HepG2 (cell line): ENCODE results near the gene ABTB2. TPM values are rescaled to one million over a fixed set of nuclear protein-coding genes. Genes with fewer than 3 reads are reported as not detected.

Experiments
- AGO1 ChIP-seq: fragments of 200-400 bp; formaldehyde crosslinking; IDR thresholded peaks from 2 replicates; pipeline ENCODE4 v1.6.1; 2017; ENCODE audit warnings: mild to moderate bottlenecking, low read depth, low read length, moderate library complexity; ENCODE audit not compliant: poor library complexity, severe bottlenecking
- BCL6 ChIP-seq: IDR thresholded peaks from 2 replicates; pipeline ENCODE4 v1.6.1; 2016; ENCODE audit warnings: missing genetic modification reagents, missing compliant biosample characterization
- CAMTA2 ChIP-seq: sonication (generic); formaldehyde crosslinking; IDR thresholded peaks from 2 replicates; pipeline ENCODE4 v1.4.0; 2020; ENCODE audit warnings: mild to moderate bottlenecking, missing genetic modification reagents, borderline replicate concordance
- CC2D1A ChIP-seq: sonication (generic); formaldehyde crosslinking; IDR thresholded peaks from 2 replicates; pipeline ENCODE4 v1.8.1; 2023; ENCODE audit warnings: mild to moderate bottlenecking, missing genetic modification reagents
- FOXO1 ChIP-seq: sonication (generic); formaldehyde crosslinking; IDR thresholded peaks from 2 replicates; pipeline ENCODE4 v1.4.0; 2020; ENCODE audit warnings: missing genetic modification reagents
- KDM6A ChIP-seq: IDR thresholded peaks from 2 replicates; pipeline ENCODE4 v1.6.1; 2016; ENCODE audit warnings: low read depth
- NFIC ChIP-seq: IDR thresholded peaks from 2 replicates; pipeline ENCODE4 v1.6.1; 2012; ENCODE audit warnings: mild to moderate bottlenecking, low read length, inconsistent platforms
- RERE ChIP-seq: IDR thresholded peaks from 2 replicates; pipeline ENCODE4 v1.6.1; 2016; ENCODE audit warnings: low read depth, missing genetic modification reagents, missing compliant biosample characterization
- SSRP1 ChIP-seq: IDR thresholded peaks from 2 replicates; pipeline ENCODE4 v1.6.1; 2016; ENCODE audit warnings: control low read depth
- THAP11 ChIP-seq: IDR thresholded peaks from 2 replicates; pipeline ENCODE4 v1.6.1; 2016; ENCODE audit warnings: missing biosample characterization, missing genetic modification reagents
- UBTF ChIP-seq: sonication (generic); formaldehyde crosslinking; IDR thresholded peaks from 2 replicates; pipeline ENCODE4 v1.4.0; 2020; ENCODE audit warnings: mild to moderate bottlenecking, missing genetic modification reagents
- YY1 ChIP-seq: IDR thresholded peaks from 2 replicates; pipeline ENCODE4 v1.6.1; 2011; ENCODE audit warnings: low read length, low read depth, moderate library complexity, mild to moderate bottlenecking; ENCODE audit not compliant: insufficient read depth, insufficient replicate concordance
- ZNF350 ChIP-seq: sonication (generic); formaldehyde crosslinking; IDR thresholded peaks from 2 replicates; pipeline ENCODE4 v1.4.0; 2020; ENCODE audit warnings: mild to moderate bottlenecking, low read depth, missing genetic modification reagents, borderline replicate concordance
- ZNF430 ChIP-seq: sonication (generic); formaldehyde crosslinking; IDR thresholded peaks from 2 replicates; pipeline ENCODE4 v1.9.0; 2021; ENCODE audit warnings: mild to moderate bottlenecking, missing genetic modification reagents
- ZNF503 ChIP-seq: sonication (generic); formaldehyde crosslinking; IDR thresholded peaks from 2 replicates; pipeline ENCODE4 v1.4.0; 2020; ENCODE audit warnings: missing genetic modification reagents
- ZNF543 ChIP-seq: sonication (generic); formaldehyde crosslinking; IDR thresholded peaks from 2 replicates; pipeline ENCODE4 v1.4.0; 2020; ENCODE audit warnings: mild to moderate bottlenecking, missing genetic modification reagents
- ZNF598 ChIP-seq: sonication (generic); formaldehyde crosslinking; IDR thresholded peaks from 2 replicates; pipeline ENCODE4 v1.5.1; 2020; ENCODE audit warnings: mild to moderate bottlenecking, missing genetic modification reagents, borderline replicate concordance
- ZNF703 ChIP-seq: sonication (generic); formaldehyde crosslinking; IDR thresholded peaks from 2 replicates; pipeline ENCODE4 v1.5.1; 2020; ENCODE audit warnings: missing genetic modification reagents, mild to moderate bottlenecking, moderate library complexity, borderline replicate concordance
- polyA plus RNA-seq, 8 experiments: library from polyadenylated mRNA; depleted of rRNA in 3 of 8; stranded (reverse) in 7 of 8; unstranded in 1 of 8; fragments of >200 nt; fragmentation: Illumina TruSeq in 4 of 8; extraction: Trizol in 4 of 8; gene quantifications; 2 replicates each; pipeline versions ENCODE4 v1.2.1 to v1.2.3, GENCODE V29; 2011 to 2016; ENCODE audit warnings: low read depth in 4 of 8, missing spikeins in 1 of 8, mixed read lengths in 1 of 8; ENCODE audit not compliant: insufficient read depth in 1 of 8
- total RNA-seq, 5 experiments: library from RNA; depleted of rRNA; stranded (reverse); fragments of >200 nt; fragmentation: Illumina TruSeq; extraction: Trizol; gene quantifications; 2 replicates each; pipeline ENCODE4 v1.2.3, GENCODE V29; 2016; ENCODE audit warnings: low read depth in 1 of 5

The ABTB2 gene
- total and polyA plus RNA-seq, 2 of the 13 experiments (the other 11 are each of a cell fraction or from before 2014, with no cell fraction given) = 5.1 to 15.4 TPM

GRCh38 chr11:34364102-34364501 lies 6.3 kb upstream of the ABTB2 start (continued):
- TF ChIP-seq ZNF503 (CRISPR knock-in tag) = peak; percentile 50; the same call in 1 of the 2 replicates
- no peak for TF ChIP-seq ZNF350 (CRISPR knock-in tag)
- TF ChIP-seq ZNF703 (CRISPR knock-in tag) = no peak
- TF ChIP-seq KDM6A = 0 out of 2 replicates have a peak, but pooled peaks have one; percentile 45
- no peak for TF ChIP-seq UBTF (CRISPR knock-in tag)
- no peak for TF ChIP-seq AGO1
- TF ChIP-seq FOXO1 = peak; percentile 83
- TF ChIP-seq NFIC = peak; percentile 71
- no peak for TF ChIP-seq SSRP1 (CRISPR knock-in tag)
- no peak for TF ChIP-seq ZNF430
- TF ChIP-seq RERE (CRISPR knock-in tag) = 0 out of 2 replicates have a peak, but pooled peaks have one; percentile 28
- TF ChIP-seq ZNF598 = no peak
- TF ChIP-seq CAMTA2 (CRISPR knock-in tag) = no peak
- no peak for TF ChIP-seq ZNF543 (CRISPR knock-in tag)
- peak; percentile 57 for TF ChIP-seq BCL6 (CRISPR knock-in tag)
- TF ChIP-seq CC2D1A (CRISPR knock-in tag) = no peak
- TF ChIP-seq YY1 = no peak
- TF ChIP-seq THAP11 (CRISPR knock-in tag) = no peak
